Ovary (tissue), 9 donors: ENCODE results near the gene ABCG2. TPM values are rescaled to one million over a fixed set of nuclear protein-coding genes. Genes with fewer than 3 reads are reported as not detected.
A peak's percentile ranks its signal among the peaks of the same experiment; 100 is the strongest.

Experiments used
- DNase-seq, 5 donors: peaks; one replicate each; pipeline ENCODE4 v3.0.0-alpha.2; 2019 to 2020
- H3K27ac ChIP-seq, 2 donors: fragments of 200-600 bp; one replicate each; pipeline versions ENCODE4 v1.5.1 to v1.8.0; 2019 to 2022
- H3K27me3 ChIP-seq: fragments of 200-600 bp; one replicate; pipeline ENCODE4 v1.8.0; 2022
- H3K36me3 ChIP-seq: fragments of 200-600 bp; sonication (generic); one replicate; pipeline ENCODE4 v1.5.1; 2019
- H3K4me1 ChIP-seq: one replicate; pipeline ENCODE4 v1.8.1; 2013; ENCODE audit warnings: mild to moderate bottlenecking, moderate library complexity; ENCODE audit not compliant: insufficient read depth
- H3K4me3 ChIP-seq: fragments of 200-600 bp; sonication (generic); one replicate; pipeline ENCODE4 v1.5.1; 2017
- H3K9me3 ChIP-seq, 2 donors: fragments of 200-600 bp in 1 of 2; sonication (generic) in 1 of 2; one replicate each; pipeline versions ENCODE4 v1.5.1 to v1.8.1; 2013 to 2019; ENCODE audit warnings: mild to moderate bottlenecking in 1 of 2, moderate library complexity in 1 of 2
- CTCF ChIP-seq, 3 donors: fragments of 450-650 bp in 2 of 3; fragments of 200-600 bp in 1 of 3; IDR thresholded peaks; one replicate each; pipeline versions ENCODE4 v1.5.1 to v1.8.0; 2016 to 2022; ENCODE audit warnings: antibody characterized with exemption in 3 of 3, mild to moderate bottlenecking in 1 of 3
- EP300 ChIP-seq: sonication (generic); formaldehyde crosslinking; IDR thresholded peaks from one replicate; pipeline ENCODE4 v1.6.1; 2017; ENCODE audit warnings: antibody characterized with exemption
- POLR2A ChIP-seq: fragments of 450-650 bp; IDR thresholded peaks from one replicate; pipeline ENCODE4 v1.6.1; 2017; ENCODE audit warnings: antibody characterized with exemption, mild to moderate bottlenecking, moderate library complexity
- WGBS, 3 donors: extraction: QIAGEN DNeasy Blood & Tissue Kit in 1 of 3; methylation state at CpG; one replicate each; pipeline versions ENCODE4 v1.1.5 to v1.1.7; 2013 to 2017; 5-methylcytosine and 5-hydroxymethylcytosine counted together
- intact Hi-C, 4 donors: fragments of 100-400 bp; cut with DNase I; formaldehyde crosslinking; loops; one replicate each; pipeline versions ENCODE4 v1.11.0 to v1.15.1; 2022 to 2023
- polyA plus RNA-seq, 2 donors: library from polyadenylated mRNA; stranded (reverse); fragments of 200-250 nt in 1 of 2; fragments of 350-450 nt in 1 of 2; fragmentation: Illumina TruSeq in 1 of 2; extraction: RNeasy Lipid Tissue Mini Kit (QIAGEN cat#74804) in 1 of 2; gene quantifications; one replicate each; pipeline ENCODE4 v1.2.3, GENCODE V29; 2013 to 2014
- total RNA-seq, 7 donors: library from RNA; depleted of rRNA in 2 of 7; stranded (reverse); fragments of >200 nt in 2 of 7; fragmentation: NEBNext Ultra II Directional in 3 of 7; extraction: Animal tissue kit (Norgen Biotek cat#: 25700) in 3 of 7; gene quantifications; one replicate each; pipeline versions ENCODE4 v1.1.0 to v1.2.4, GENCODE V29; 2016 to 2023
- donor health status: DM: no; HTN: no; CAD: no; lungs with moderate emphysema.
- donor health status: DM: no; HTN: no; CAD: no.
- donor health status: Bipolar disorder and iron deficiency.
- donor health status: DM: yes; HTN: yes; CAD: no.
- donor health status: DM: no; HTN: no; CAD: no.
- donor health status: DM: yes; HTN: yes; CAD: no.

Gene ABCG2
- total and polyA plus RNA-seq, 9 donors: 4.4 to 20.1 (median 6.7) TPM

- peaks cover 2% of the 10 kb centered on the region for H3K4me1 ChIP-seq
- no peaks in the 10 kb centered on the region for H3K9me3 ChIP-seq
- H3K27ac ChIP-seq: no peak overlapping the region
- 89 to 95% (median 90%) methylated on average over 1 of the region's 1 CpG for WGBS, 3 donors
- intact Hi-C loops: no loop called here
- no peak for DNase-seq
- no peaks in the 10 kb centered on the region for H3K36me3 ChIP-seq
- H3K4me3 ChIP-seq: no peak overlapping the region
- TF ChIP-seq EP300 (no peak), POLR2A (no peak), CTCF (IDR thresholded peaks at IDR 0.05) (no peak)
- H3K27me3 ChIP-seq: no peaks in the 10 kb centered on the region
These were observed 77.8 kb downstream of the ABCG2 start for GRCh38 chr4:88080626-88081025.

- Histone ChIP-seq H3K9me3 (no peaks in the 10 kb centered on the region), H3K27me3 (no peaks in the 10 kb centered on the region), H3K27ac (no peak overlapping the region), H3K4me1 (peaks cover 2% of the 10 kb centered on the region), H3K36me3 (no peaks in the 10 kb centered on the region), H3K4me3 (no peak overlapping the region)
- TF ChIP-seq POLR2A (no peak), CTCF (IDR thresholded peaks at IDR 0.05) (no peak), EP300 (no peak)
- intact Hi-C loops: no loop called here
- WGBS, 3 donors: 71 to 99% (median 98%) methylated on average over 2 of the region's 2 CpGs
- no peak for DNase-seq
These were observed 79.9 kb downstream of the ABCG2 start for GRCh38 chr4:88078579-88078978.

- Histone ChIP-seq H3K4me1 (peaks cover 2% of the 10 kb centered on the region), H3K27me3 (no peaks in the 10 kb centered on the region), H3K9me3 (no peaks in the 10 kb centered on the region), H3K4me3 (no peak overlapping the region), H3K36me3 (no peaks in the 10 kb centered on the region), H3K27ac (no peak overlapping the region)
- TF ChIP-seq CTCF (IDR thresholded peaks at IDR 0.05) (no peak), POLR2A (no peak), EP300 (no peak)
- intact Hi-C loops: no loop called here
- DNase-seq: peak in 2 of 5 donors; percentile 26 to 33
- WGBS, 3 donors: 31 to 43% (median 41%) methylated on average over 7 of the region's 7 CpGs
These were observed 80.4 kb downstream of the ABCG2 start for GRCh38 chr4:88077911-88078524.

- no peaks in the 10 kb centered on the region for H3K36me3 ChIP-seq
- TF ChIP-seq CTCF (IDR thresholded peaks at IDR 0.05) (no peak), POLR2A (no peak), EP300 (no peak)
- peaks cover 0 to 11% of the 10 kb centered on the region in 2 donors for H3K9me3 ChIP-seq
- 93 to 94% (median 93%) methylated on average over 9 of the region's 9 CpGs for WGBS, 3 donors
- H3K4me1 ChIP-seq: peaks cover 2% of the 10 kb centered on the region
- no peak overlapping the region for H3K27ac ChIP-seq
- intact Hi-C loops: loop anchor here in 1 of 4 donors (2.0 kb wide), 1 partner anchor 47 kb away; no protein-coding TSS in a partner anchor
- H3K27me3 ChIP-seq: no peaks in the 10 kb centered on the region
- DNase-seq: no peak
- H3K4me3 ChIP-seq: no peak overlapping the region
These were observed 83.1 kb downstream of the ABCG2 start for GRCh38 chr4:88075336-88075735.
